ENCODE measurements around the gene TMEM208.

DNA sequence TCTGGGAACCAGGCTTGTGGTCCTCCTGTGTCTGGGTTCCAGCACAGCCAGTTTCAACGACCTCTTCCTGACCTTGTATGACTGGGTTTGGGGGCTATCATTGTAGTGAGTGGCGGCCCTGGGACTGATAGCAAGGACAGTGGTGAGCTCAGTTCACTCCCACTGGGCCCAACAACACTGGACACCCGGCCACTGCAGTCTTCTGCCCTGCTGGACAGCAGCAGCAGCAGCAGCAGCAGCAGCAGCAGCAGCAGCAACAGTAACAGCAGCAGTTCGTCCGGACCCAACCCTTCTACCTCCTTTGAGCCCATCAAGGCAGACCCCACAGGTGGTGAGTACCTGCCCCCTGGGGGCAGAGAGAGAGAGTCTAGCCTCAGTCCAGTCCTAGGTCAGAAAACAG, 31.3 kb upstream of the TMEM208 start:
- TF ChIP-seq EZH2 (IDR thresholded peaks at IDR 0.05): no peak
- TF ChIP-seq POLR2AphosphoS5 (IDR thresholded peaks at IDR 0.05; ENCODE audit: borderline replicate concordance, low read depth, low read length): no peak
- no peak for TF ChIP-seq FOXP2 (optimal IDR thresholded peaks at IDR 0.05; ENCODE audit: control extremely low read depth, extremely low read length, insufficient read depth)
